ENCODE data around the gene DDA1. TPM values are rescaled to one million over a fixed set of nuclear protein-coding genes. Genes with fewer than 3 reads are reported as not detected.
"Not testable (repeated sequence)": the region's sequence is repeated elsewhere in the genome, so short reads cannot be mapped to it uniquely, and the experiment has no call there.

Gene DDA1
- 10 to 100 TPM; 30.0 to 39.7 TPM for total RNA-seq

DNA sequence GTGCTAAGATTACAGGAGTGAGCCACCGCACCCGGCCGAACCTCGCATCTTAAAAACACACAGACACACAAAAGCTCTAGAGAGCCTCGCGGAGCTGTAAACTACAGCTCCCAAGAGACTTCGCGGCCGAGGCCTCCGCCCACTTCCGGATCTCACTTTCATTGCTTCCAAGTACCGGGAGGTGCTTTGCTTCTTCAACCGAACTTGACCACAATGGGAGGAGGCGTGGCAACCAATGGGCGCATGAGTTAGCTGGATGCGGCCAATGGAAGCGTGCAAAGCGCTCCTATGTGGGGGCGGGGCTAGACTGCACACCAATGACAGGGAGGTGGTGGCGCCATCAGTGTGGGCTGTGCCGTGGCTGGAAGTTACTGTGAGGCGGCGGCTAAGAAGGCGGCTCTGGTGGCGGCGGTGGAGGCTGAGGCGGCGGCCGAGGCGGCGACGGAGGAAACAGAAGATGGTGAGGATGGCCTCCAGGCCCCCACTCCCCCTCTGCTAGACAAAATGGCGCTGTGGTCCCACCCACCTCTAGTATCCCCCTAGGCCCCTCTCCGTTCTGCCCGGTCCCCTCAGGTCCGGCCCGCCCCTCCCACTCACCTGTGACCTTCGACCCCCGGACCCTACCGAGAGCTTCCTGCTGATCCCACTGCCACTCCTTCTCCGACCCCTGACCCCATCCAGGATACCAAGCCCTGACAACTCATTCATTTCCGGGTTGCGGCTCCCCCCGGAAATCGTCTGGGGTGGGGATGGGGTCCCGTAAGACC, at the start of gene DDA1:
Gene DDA1, plus strand, starts transcription at position 366 of the 767 bp plus-strand sequence. Its CDS starts 92 bp downstream, at position 458.
- H3K27ac Mint-ChIP-seq, result peak within 1 kb of the TSS; percentile 89 to 93
- peaks cover 6 to 16% of the 10 kb centered on the region in 2 donors for H3K36me3 Mint-ChIP-seq
- no peaks in the 10 kb centered on the region for H3K9me3 Mint-ChIP-seq
- peak; percentile 79 to 87 for ATAC-seq
- peak; percentile 97 to 99 for DNase-seq (ENCODE audit: low spot score in 2 of 2)

GRCh38 chr19:17259934-17260333, 49.4 kb upstream of the DDA1 start:
- no peaks in the 10 kb centered on the region for H3K9me3 Mint-ChIP-seq
- H3K27ac Mint-ChIP-seq, result no peak overlapping the region
- DNase-seq (ENCODE audit: low spot score in 2 of 2) (no peak), ATAC-seq (no peak)
- no peaks in the 10 kb centered on the region for H3K36me3 Mint-ChIP-seq

GRCh38 chr19:17260842-17261325, 48.5 kb upstream of the DDA1 start:
- Mint-ChIP-seq H3K9me3 (no peaks in the 10 kb centered on the region), H3K27ac (no peak overlapping the region), H3K36me3 (no peaks in the 10 kb centered on the region)
- ATAC-seq (peak; percentile 100), DNase-seq (ENCODE audit: low spot score in 2 of 2) (peak; percentile 88 to 93)

- ATAC-seq (no peak), DNase-seq (ENCODE audit: low spot score in 2 of 2) (no peak)
- H3K9me3 Mint-ChIP-seq, result no peaks in the 10 kb centered on the region
- no peak overlapping the region for H3K27ac Mint-ChIP-seq
- H3K36me3 Mint-ChIP-seq, result peaks cover 0 to 2% of the 10 kb centered on the region in 2 donors
Measured at GRCh38 chr19:17262557-17262956, 46.8 kb upstream of the DDA1 start.

- Mint-ChIP-seq H3K9me3 (no peaks in the 10 kb centered on the region), H3K36me3 (peaks cover 5 to 8% of the 10 kb centered on the region in 2 donors), H3K27ac (peak overlapping the region in 1 of 2 donors; percentile 66)
- DNase-seq (ENCODE audit: low spot score in 2 of 2), result no peak
- no peak for ATAC-seq
Measured at GRCh38 chr19:17263712-17264640, 45.4 kb upstream of the DDA1 start.

DNA sequence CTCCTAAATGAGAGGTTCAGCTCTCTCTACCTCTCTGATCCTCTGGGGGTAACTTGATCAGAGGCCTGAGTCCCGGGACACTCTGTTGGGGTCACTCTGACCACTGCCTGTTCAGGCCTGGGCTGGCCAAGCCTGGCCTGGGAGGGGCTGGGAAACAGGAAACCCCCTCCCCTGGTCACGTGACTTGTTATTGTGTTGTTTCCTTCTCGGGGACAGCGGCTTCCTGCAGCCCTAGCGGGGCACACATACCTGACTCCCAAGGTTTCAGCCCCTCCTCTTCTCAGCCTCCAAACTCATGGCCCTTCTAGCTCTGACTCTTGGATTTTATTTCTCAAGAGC, 44.8 kb upstream of the DDA1 start, which contains the start of gene USHBP1:
Gene USHBP1, minus strand, starts transcription at position 105 of the 339 bp plus-strand sequence. CDS start 446 bp downstream, outside the sequence.
- H3K36me3 Mint-ChIP-seq, result peaks cover 5 to 8% of the 10 kb centered on the region in 2 donors
- H3K27ac Mint-ChIP-seq, result peak within 1 kb of the TSS in 1 of 2 donors; percentile 66
- no peak for DNase-seq (ENCODE audit: low spot score in 2 of 2)
- H3K9me3 Mint-ChIP-seq, result no peaks in the 10 kb centered on the region
- no peak for ATAC-seq

GRCh38 chr19:17266026-17266425, 43.3 kb upstream of the DDA1 start:
- Mint-ChIP-seq H3K9me3 (no peaks in the 10 kb centered on the region), H3K36me3 (peaks cover 5 to 8% of the 10 kb centered on the region in 2 donors), H3K27ac (no peak overlapping the region)
- no peak for DNase-seq (ENCODE audit: low spot score in 2 of 2)
- no peak for ATAC-seq

GRCh38 chr19:17266589-17266974, 42.8 kb upstream of the DDA1 start:
- peak overlapping the region; percentile 63 to 90 for H3K27ac Mint-ChIP-seq
- ATAC-seq (no peak), DNase-seq (ENCODE audit: low spot score in 2 of 2) (no peak)
- peaks cover 5 to 8% of the 10 kb centered on the region in 2 donors for H3K36me3 Mint-ChIP-seq
- H3K9me3 Mint-ChIP-seq, result no peaks in the 10 kb centered on the region

GRCh38 chr19:17266975-17267788, 42.2 kb upstream of the DDA1 start, which contains the start of gene BABAM1:
Gene BABAM1 (plus strand): TSS chr19:17267443. CDS start chr19:17268807, 1,364 bp downstream.
- H3K27ac Mint-ChIP-seq, result peak within 1 kb of the TSS; percentile 63 to 90

DNA sequence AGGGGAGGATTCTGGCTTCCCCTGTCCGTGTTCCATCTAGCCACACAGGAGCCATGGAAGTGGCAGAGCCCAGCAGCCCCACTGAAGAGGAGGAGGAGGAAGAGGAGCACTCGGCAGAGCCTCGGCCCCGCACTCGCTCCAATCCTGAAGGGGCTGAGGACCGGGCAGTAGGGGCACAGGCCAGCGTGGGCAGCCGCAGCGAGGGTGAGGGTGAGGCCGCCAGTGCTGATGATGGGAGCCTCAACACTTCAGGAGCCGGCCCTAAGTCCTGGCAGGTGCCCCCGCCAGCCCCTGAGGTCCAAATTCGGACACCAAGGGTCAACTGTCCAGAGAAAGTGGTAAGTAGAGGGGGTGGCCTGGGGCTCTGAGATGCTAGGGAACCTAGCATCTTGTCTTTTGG, 40.6 kb upstream of the DDA1 start:
- H3K9me3 Mint-ChIP-seq, result no peaks in the 10 kb centered on the region
- DNase-seq (ENCODE audit: low spot score in 2 of 2) (no peak), ATAC-seq (no peak)
- peak overlapping the region; percentile 36 to 90 for H3K27ac Mint-ChIP-seq
- peaks cover 5 to 8% of the 10 kb centered on the region in 2 donors for H3K36me3 Mint-ChIP-seq

More at GRCh38 chr19:17266975-17267788, 42.2 kb upstream of the DDA1 start, which contains the start of gene BABAM1:
- DNase-seq (ENCODE audit: low spot score in 2 of 2), result peak; percentile 92 to 96
- ATAC-seq, result peak; percentile 94 to 95
- Mint-ChIP-seq H3K9me3 (no peaks in the 10 kb centered on the region), H3K36me3 (peaks cover 5 to 8% of the 10 kb centered on the region in 2 donors)

- H3K9me3 Mint-ChIP-seq; H3K36me3 Mint-ChIP-seq; ATAC-seq; DNase-seq (ENCODE audit: low spot score in 2 of 2): not testable (repeated sequence)
- peak overlapping the region in 1 of 2 donors; percentile 79 for H3K27ac Mint-ChIP-seq
Measured at GRCh38 chr19:17274892-17275291, 34.5 kb upstream of the DDA1 start.

DNA sequence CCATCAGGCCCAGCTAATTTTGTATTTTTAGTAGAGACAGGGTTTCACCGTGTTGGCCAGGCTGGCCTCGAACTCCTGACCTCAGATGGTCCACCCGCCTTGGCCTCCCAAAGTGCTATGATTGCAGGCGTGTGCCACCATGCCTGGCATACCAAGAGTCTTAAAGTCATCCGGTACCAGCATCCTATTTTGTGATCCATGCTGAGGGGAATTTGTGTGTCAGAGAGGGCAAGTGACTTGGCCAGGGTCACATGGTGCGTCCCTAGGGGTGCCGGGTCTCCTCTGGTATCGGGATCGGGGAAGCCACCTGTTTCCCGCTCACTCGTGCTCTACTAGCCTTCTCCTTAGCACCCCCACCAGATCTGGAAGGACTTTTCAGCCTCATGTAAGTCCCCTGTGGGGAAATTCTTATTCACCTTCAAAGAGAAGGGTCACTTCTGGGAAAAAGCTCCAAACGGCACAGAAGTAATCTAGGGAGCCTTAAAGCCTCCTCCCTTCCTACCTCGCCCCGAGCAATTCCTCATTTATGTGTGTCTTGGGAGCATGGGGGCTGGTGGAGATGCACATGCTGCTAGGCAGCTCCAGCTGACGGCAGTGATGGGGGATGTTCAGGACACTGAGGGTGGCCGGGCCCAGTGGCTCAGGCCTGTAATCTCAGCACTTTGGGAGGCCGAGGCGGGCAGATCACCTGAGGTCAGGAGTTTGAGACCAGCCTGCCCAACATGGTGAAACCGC, 33.8 kb upstream of the DDA1 start:
- ATAC-seq (no peak), DNase-seq (ENCODE audit: low spot score in 2 of 2) (no peak)
- Mint-ChIP-seq H3K9me3 (no peaks in the 10 kb centered on the region), H3K36me3 (no peaks in the 10 kb centered on the region), H3K27ac (peak overlapping the region; percentile 15 to 60)

- ATAC-seq (no peak), DNase-seq (ENCODE audit: low spot score in 2 of 2) (no peak)
- Mint-ChIP-seq H3K36me3 (no peaks in the 10 kb centered on the region), H3K9me3 (no peaks in the 10 kb centered on the region), H3K27ac (no peak overlapping the region)
Measured at GRCh38 chr19:17279436-17279835, 29.9 kb upstream of the DDA1 start.

DNA sequence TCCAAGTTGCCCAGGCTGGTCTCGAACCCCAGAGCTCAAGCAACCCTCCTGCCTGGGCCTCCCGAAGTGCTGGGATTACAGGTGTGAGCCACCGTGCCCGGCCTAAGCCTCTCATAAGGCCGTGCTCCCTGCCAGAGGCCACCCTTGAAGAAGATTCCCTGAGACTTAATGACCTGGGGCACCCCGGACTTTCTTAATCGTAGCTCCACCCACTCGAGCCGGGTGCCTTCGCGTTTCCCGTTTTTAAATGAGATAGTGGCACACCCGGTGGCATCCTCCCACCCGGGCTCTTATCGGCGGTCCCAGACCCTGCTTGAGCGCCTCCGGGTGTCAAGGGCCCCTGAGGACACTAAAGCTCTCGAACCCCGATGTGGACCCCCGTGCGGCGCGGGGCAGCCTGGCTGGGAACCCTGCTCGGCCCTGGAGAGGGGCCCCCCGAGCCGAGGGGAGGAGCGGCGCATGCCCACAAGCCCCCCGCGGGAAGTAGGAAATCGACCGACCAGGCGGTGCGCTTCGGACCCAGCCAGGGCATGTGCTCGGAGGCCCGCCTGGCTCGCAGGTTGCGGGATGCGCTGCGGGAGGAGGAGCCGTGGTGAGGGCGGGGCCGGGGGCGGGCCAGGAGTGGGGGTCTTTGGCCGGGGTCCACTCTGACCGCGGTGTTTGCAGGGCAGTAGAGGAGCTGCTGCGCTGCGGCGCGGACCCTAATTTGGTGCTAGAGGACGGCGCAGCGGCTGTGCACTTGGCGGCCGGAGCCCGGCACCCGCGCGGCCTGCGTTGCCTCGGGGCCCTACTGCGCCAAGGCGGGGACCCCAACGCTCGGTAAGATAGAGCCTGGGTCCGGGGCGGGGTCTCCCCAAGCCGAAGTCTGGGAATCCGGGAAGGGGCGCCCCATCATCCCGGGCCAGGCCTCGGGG, 27.7 kb upstream of the DDA1 start, which contains the start of gene ANKLE1:
Gene ANKLE1, plus strand, starts transcription at position 511 of the 914 bp plus-strand sequence. Its CDS starts 20 bp downstream, at position 531.
- ATAC-seq (peak; percentile 30 to 48), DNase-seq (ENCODE audit: low spot score in 2 of 2) (peak in 1 of 2 donors; percentile 56)
- Mint-ChIP-seq H3K9me3 (no peaks in the 10 kb centered on the region), H3K27ac (peak within 1 kb of the TSS; percentile 57 to 68), H3K36me3 (no peaks in the 10 kb centered on the region)

Measured in activated naive CD4-positive, alpha-beta T cell treated with anti-CD3 and anti-CD28 coated beads, Interleukin-2, amount 50 U/mL, for 72 hours (primary cell).